ENCODE results near the gene KRTAP4-9.

GRCh38 chr17:41058741-41059140, 46.4 kb upstream of the KRTAP4-9 start:
- TF ChIP-seq CTCF (conservative IDR thresholded peaks at IDR 0.05) (no peak), ZFX (IDR thresholded peaks at IDR 0.05) (no peak)
